Dedifferentiated amniotic fluid mesenchymal stem cell (primary cell): ENCODE results near the gene HS3ST4.

Experiments
- DNase-seq: peaks from one replicate; pipeline ENCODE4 v3.0.0-alpha.2; 2016; ENCODE audit errors: extremely low spot score

Gene HS3ST4

DNA sequence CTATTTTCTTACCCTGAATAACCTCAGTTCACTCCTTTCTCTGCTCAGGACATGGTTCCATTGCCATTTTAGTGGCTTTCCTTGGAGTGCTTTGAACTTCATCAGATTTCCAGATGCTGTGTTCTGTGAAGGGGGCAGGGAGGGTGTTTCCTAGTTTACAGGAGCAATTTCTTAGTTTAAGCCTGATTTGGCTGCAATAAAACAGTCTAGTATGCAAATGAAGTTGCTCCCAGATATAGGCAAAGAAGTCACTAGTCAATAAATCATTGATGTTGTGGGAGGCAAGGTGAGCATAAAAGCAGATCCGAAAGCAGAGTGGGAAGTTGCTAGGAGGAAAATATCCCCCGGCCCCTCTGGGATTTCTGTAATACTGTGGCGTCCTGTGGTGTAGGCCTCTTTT is 202.3 kb downstream of the HS3ST4 start:
- DNase-seq: no peak

DNA sequence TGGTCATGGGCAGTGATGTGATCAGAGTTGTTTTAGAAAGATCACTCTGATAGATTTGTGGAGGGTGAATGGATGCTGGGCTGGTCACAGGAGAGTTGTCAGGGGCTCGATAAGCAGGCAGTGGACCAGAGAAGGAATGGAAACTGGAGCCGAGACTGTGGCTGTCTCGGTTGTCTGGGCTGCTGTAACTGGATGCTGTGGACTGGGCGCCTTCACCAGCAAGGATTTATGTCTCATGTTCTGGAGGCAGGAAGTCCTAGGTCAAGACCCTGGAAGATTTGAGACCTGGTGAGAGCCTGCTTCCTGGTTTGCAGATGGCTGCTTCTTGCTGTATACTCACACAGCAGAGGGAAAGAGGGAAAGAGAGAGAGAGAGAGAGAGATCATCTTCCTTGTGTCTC is 203.6 kb downstream of the HS3ST4 start:
- DNase-seq: no peak

DNA sequence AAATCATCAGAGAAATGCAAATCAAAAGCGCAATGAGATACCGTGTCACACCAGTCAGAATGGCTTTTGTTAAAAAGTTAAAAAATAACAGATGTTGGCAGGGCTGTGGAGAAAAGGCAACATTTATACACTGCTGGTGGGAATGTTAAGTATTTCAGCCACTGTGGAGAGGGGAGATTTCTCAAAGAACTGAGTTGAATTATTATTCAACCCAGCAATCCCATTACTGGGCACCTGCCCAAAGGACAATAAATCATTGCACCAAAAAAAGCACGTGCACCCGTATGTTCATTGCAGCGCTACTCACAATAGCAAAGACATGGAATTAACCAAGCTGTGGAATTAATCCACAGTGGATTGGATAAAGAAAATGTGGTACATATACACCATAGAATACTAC is 204.7 kb downstream of the HS3ST4 start:
- DNase-seq: no peak

DNA sequence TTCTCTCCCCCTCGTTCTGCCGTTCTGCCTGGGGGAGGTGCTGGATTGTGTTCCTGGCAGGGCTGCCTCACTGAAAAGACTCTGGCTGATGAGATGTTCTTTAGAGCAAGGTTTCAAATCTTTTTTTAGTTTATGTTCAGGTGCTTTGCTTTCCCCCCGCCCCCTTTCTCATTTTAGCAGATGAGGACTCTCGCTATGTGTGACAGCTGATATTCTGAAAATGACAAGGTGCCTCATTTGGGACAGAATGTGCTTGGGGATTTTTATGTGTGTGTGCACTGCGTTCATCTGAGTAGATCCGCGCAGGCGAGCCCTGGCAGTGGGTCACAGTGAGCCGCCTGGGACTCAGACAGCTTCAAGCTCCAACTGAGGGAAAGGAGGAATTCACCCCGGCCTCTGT is 205.9 kb downstream of the HS3ST4 start:
- no peak for DNase-seq

DNA sequence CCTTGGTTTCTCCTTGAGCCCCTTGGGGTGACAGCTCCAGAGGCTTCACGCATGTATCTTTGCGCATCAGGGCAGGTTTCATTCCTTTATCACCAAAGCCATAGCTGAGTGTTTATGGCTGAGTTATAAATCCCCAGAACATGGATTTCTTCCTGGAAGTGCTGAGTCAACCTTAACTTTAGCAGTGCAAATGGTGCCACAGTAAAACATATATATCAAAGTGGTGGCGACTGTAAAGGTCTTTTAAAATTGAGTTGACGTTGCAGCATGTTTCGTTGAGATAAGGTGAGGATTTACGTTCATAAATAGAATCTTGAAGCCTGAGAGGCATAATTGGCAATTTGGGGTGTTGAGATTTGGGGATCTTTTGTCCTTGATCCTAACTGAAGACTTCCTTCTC is 214.1 kb downstream of the HS3ST4 start:
- DNase-seq: no peak

DNA sequence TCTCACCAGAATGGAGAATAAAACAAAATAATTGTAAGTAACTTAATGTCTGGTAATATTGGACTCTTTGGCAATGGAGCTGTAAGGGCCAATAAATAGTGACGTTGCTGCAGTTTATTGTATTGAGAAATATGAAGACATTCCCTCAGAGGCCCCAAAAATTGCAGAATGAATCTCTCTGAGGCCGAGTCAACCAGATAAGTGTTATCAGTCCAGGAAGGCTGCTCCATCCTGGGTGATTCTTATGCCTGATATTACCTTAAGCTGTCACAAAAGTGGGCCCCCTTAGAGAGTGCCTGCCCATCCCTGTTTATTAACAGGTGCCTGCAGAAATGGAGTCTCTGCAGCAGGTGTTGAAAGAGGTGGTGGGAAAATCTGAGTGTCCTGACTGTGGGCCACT is 219.2 kb downstream of the HS3ST4 start:
- no peak for DNase-seq

DNA sequence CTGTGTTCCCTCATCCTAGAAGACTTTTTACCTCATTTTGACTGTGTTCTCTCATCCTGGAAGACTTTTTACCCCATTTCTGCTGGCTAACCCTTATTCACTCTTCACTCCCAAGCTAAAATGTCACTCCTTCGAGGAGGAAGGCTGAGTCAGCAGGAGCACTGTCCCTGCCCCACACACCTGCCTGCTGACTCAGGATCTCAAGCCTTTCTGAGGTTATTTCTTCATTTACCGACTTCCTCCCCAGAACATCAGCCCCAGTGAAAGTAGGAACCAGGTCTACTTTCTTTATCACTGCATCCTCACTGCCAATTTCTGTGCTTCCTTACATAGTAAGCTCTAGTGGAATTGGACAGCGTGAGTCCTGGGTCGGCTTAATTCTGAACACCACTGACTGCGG is 220.6 kb downstream of the HS3ST4 start:
- DNase-seq: no peak

DNA sequence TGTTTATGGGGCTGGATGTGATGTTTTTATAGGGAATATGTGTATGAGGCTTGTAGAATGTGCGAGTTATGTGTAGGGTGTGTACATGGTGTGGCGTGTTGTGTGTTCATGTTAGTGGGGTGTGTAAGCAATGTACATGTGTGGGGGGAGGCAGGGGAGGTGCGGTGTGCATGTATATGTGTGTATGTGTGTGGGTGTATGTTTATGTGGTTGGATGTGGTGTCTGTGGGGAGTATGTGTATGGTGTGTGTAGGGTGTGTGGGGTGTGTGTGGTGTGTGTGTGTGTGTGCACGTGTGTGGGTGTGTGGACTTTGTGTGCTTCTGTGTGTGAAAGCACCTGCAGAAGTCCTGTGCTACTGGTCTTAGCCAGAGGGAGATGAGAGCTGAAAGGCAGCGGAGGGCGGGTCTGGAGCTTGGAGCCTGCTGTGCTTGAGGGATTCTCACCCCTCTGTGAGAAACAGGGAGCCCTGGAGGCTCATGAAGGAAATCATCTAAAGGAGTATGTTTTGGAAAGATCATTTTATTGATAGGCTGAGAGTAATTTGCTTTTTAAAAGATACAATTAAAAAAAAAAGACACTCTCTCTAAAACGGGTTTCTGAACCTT is 222.7 kb downstream of the HS3ST4 start:
- DNase-seq: no peak

DNA sequence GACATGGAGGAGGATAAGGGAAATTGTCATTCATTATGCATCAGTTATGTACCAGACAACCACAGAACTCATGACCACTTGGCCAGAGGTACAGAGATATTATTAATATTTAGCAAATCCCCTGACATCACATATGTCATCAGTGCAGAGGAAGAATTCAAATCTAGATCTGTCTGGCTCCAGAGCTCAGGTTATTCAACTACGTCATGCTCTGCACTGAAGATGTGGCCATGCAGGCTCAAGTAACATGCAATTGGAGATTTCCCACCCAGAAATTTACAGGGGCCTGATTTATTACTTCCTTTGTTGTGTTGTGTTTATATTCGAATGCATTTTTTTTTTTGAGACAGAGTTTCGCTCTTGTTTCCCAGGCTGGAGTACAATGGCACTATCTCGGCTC is 224.3 kb downstream of the HS3ST4 start:
- no peak for DNase-seq

DNA sequence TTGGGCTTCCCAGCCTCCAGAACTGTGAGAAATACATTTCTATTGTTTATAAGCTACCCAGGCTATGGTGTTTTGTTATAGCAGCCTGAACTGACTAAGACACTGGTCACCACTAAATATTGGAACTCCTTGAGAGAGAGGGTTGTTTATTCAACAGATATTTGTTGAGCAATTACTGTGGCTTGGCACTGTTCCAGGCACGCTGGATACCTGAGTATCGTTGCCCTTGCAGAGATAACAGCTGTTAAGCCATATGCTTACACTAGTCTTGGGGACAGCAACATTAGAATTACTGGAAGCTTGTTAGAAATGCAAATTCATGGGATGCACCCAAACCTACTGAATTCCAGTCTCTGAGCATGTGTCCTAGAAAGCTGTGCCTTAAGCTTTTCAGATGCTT is 230.7 kb downstream of the HS3ST4 start:
- DNase-seq: no peak

DNA sequence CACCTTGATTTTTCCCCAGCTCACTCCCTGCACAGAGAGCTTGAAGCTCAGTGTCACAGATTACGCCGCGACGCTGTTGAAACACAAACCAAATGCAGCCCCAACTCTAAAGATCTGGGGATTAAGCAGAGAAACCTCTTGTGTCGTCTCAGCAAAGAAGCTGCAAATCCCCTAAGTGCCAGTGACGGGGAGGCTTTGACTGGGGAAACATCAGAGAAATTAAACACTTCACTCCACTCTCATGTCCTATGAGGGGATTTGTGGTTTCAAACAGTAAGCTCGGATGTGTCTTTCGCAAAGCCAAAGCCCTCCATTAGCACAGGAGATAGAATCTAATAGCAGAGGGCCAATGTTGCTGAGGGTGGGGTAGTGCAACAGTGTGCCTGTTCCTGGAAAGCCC is 233.7 kb downstream of the HS3ST4 start:
- no peak for DNase-seq

DNA sequence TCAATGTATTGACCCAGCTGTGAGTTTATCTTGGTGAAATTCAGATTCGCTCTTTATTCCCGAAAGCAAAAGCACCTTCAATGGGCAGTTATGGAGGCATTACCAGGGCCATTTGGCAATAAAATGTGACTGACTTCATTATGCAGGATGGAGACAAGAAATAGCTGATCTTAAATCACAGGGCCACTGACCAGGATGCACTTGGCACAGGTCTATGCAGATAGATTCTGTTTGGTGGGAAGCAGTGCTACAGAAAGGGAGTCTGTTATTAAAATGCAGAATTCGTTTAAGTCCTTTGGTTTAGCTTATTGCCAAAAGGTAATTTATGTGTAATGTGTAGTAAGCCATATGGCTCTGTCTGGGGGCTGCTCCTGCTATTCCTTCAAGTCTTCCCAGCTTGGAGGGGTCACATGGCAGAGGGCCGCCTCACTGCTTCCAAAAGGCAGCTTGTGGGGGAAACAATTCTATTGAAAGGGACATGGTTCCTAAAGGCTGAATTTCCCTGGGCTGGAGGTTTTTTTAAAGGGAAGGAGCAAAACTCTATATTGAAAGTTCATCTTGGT is 239.8 kb downstream of the HS3ST4 start:
- no peak for DNase-seq

DNA sequence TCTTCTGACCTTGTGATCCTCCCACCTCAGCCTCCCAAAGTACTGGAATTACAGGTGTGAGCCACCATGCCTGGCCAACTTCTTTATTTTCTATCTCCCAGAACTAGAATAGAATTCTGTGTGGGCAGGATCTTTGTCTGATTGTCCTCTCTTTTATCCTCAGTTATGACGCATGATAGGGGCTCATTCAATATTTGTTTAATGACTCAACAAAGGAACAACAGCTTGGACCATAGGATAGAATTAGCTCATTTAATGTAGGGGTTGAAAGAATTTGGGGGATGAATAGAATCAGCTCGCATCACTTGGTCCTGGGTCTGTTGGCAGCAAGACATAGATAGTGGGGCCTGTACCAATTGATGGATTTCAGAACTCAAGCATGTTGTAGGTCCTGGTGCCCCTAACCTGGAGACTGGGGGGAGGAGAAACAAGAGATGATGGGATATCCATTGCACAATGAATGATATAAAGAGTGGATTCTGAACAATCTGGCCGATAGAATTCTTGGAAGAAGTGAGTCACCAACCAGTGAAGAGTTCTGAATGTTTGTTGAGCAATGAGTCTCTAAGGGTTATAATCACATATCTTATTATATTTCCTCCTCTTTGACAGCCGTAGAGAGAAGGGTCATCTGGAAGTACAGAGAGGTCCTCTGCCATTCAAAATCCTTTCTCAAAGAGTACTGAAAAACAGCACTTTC is 250.2 kb downstream of the HS3ST4 start:
- DNase-seq: no peak

DNA sequence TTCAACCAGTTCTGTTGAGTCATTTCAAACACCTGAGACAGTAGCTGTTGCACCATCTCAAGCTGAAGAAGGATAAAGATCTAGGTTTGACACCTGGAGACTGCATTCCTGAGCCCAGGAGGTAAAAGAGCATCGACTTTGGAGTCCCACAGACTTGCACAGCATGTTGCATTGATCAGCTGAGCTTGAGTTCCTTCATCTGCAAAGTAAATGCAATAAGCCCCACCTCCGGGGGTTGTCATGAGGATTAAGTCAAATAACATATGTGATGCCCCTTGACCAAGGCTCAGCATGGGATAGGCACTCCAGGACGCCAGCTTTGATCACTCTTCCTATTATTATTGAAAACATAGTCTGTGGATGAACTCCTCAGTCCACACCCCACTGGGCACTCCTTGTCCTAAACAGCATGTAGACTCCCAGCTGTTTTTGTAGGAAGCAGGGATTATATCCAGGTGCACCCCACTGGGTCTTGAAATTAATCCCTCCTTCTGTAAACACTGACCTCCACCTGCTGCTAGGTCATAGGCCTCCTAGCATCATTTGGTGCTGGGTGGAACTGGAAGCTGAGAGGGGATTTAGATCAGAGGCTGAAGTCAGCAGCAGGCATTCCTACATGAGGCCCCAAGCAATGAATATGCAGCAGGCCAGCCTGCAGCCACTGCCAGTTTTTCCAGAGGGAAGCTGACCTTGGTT is 259.0 kb downstream of the HS3ST4 start:
- DNase-seq: no peak

DNA sequence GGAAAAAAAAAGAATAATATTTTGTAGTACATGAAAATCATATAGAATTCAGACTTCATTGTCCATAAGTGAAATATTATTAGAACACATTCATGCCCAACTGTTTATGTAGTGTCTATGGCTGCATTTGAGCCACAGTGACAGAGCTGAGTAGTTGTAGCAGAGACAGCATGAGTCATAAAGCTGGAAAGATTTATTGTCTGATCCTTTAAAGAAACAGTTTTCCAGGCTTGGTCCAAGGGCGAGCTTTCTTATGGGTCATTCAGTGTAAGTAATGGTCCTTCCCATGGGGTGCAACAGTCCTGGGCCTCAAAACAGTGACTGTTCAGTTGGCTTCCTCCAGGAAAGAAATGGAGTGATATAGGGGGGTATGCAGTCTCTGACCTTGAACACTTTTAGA is 260.2 kb downstream of the HS3ST4 start:
- no peak for DNase-seq

DNA sequence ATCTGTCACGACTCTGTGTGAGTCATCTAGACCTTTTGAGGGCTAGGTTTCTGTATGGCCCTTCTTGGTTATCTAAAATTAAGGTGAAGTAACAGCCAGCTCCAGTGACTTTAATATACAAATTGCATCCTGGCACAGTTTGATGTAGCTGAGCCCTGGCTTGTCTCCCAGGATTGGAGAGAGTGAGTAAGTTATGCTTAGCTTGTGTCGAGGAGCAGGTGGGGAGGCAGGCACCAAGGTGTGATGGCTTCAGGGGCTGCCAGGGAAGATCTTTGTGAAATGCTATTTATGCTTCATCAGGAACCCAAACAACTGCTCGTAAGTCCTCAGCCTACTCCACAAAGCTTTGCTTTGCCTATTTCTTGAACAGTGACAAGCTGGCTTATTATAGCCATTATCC is 261.2 kb downstream of the HS3ST4 start:
- no peak for DNase-seq

DNA sequence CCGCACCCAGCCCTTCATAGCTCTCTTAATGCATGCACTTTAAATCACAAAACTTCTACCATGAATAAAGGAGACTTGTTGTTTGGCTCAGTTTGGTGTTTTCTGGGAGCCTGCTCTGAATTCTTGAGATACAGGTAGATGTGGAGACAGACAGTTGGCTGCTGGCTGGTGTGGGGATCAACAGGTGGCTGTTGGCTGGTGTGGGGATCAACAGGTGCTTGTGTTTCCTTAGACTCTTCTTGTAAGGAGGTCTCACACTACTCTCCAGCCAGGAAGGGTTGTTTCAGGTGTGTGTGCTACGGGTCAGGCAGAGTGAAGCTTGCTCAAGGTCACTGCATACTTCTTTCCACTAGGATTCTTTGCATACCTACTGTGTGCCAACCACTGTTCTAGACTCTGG is 265.9 kb downstream of the HS3ST4 start:
- no peak for DNase-seq

DNA sequence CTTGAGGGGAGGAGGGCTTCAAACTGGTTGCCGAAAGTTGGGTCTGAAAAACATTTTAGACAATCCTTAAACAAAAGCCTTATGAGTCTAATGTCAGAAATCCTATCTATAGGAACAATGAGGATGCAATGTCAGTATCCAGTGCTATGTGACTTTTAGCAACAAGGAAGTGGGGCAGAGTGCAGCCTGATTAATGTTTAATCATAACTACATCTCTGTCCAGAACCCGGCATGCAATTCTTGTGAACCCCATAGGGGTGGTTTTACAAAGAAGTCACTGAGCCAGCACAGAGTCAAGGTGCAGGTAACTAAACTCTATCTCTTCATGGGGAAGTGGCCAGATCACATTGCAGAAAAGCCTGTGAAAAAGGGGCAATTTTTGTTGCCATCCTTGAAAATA is 267.5 kb downstream of the HS3ST4 start:
- DNase-seq: no peak

DNA sequence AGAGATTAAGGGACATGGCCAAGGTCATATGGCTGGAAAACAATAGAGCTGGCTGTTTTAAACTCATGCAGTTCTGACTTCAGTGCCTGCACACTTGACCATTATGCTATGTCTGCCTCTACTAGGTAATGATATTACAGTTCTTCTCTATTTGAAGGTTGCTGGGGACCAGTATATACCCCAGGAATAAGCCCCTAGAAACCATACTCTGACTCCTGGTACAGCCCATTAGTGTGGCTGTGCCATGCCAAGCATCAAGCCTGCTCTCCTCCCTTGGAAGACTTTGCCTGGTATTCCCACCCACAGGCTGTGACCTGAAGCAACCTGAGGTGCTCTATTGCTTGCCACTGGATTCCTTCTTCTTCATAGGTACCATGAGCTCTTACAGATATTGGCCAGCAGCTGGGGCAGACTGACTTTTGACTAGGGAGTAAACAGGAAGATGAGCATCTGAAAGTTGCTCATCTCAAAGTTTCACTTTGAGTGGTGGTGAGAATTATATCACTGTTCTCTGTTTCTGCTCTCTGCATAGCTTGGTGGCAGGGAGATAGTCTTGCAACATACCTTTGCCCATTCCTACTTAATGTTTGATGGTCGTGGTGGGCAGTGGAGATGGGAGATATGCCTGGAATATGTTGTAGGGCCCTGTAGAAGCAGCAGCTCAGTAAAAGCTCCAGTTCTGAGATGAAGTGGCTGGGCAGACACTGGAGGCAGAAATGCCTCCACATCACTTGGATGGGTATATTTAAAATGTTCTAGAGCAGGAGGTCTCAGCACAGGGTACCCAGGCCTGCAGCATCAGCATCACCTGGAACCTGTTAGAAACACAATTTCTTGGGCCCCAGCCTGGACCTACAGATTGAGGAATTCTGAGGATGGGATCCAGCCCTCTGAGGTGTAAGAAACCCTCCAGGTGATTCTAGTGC is 274.7 kb downstream of the HS3ST4 start:
- DNase-seq: no peak

DNA sequence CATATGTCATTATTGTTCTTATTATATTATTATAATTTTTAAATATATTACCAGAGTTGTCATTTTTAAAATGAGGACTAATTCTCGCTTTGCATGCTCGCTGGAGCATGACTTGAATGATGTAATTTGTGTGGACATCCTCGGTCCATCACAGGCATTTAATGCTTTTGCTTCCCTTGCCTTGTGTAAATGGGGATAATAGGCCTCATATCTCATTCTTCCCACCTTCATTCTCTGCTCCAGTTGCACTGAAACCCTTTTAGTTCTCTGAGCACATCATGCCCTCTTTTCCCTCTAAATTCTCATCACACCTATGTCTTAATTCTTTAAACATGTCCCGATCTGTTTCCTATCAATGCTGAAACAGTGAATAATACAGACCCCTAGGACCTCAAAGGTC is 285.4 kb downstream of the HS3ST4 start:
- no peak for DNase-seq

DNA sequence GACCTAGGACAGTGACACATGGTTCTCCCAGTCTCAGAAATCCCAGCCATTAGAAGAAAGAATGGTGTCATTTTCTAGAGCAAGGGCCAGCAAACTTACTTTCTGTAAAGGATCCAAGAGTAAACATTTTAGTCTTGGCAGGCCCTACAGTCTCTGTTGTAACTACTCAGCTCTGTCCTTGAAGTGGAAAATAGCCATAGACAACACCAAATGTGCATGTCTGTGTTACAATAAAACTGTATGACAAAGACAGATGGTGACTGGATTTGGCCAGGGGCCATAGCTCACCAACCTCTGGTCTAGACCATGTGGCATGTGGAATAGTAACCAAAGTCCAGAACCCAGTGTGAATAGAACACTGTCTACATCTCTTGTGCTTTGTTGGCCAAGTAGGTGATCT is 286.5 kb downstream of the HS3ST4 start:
- DNase-seq: no peak

DNA sequence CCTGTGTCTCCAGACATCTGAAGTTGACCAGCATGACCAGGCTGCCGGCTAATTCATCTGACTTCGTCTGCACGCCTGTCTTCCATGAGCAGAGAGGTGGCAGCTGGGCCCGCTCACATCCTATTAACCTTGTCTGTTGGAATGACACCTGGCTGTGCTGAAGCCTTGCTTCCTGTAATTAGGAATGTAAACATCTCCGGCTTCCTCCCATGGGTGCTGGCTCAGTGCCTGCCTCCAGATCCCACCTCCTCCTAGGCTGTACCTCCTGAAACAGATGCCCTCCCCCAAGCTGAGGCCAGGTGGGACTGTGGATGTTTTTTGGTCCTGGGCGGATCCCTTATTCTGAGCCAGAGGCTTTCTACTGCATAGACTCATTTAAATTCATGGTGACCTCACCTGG is 296.3 kb downstream of the HS3ST4 start:
- DNase-seq: no peak
